Mesothelial cell of epicardium (in vitro differentiated cells): Measurements from ENCODE around the gene FBL. TPM values are rescaled to one million over a fixed set of nuclear protein-coding genes. Genes with fewer than 3 reads are reported as not detected.
A peak's percentile ranks its signal among the peaks of the same experiment; 100 is the strongest.
"Not testable (repeated sequence)": the region's sequence is repeated elsewhere in the genome, so short reads cannot be mapped to it uniquely, and the experiment has no call there.

ENCODE experiments used
- DNase-seq, 2 experiments: peaks; one replicate each; pipeline ENCODE4 v3.0.0; 2021; ENCODE audit warnings: low spot score in 2 of 2; ENCODE audit not compliant: unreplicated experiment in 2 of 2
- H3K27ac Mint-ChIP-seq: 2 replicates; pipeline ENCODE4 v1.8.0; 2021; ENCODE audit warnings: mixed read lengths
- H3K27me3 Mint-ChIP-seq: 2 replicates; pipeline ENCODE4 v1.8.0; 2021; ENCODE audit warnings: low read depth, mixed read lengths
- H3K36me3 Mint-ChIP-seq: 2 replicates; pipeline ENCODE4 v1.8.0; 2021; ENCODE audit warnings: mixed read lengths
- H3K4me1 Mint-ChIP-seq: 2 replicates; pipeline ENCODE4 v1.8.0; 2021; ENCODE audit warnings: mixed read lengths
- H3K4me3 Mint-ChIP-seq: 2 replicates; pipeline ENCODE4 v1.8.0; 2021; ENCODE audit warnings: mild to moderate bottlenecking, moderate library complexity, mixed read lengths
- H3K9me3 Mint-ChIP-seq: 2 replicates; pipeline ENCODE4 v1.8.0; 2021; ENCODE audit warnings: mixed read lengths
- CTCF ChIP-seq: fragments of 200-600 bp; sonication (generic); IDR thresholded peaks from one replicate; pipeline ENCODE4 v1.5.0; 2021; ENCODE audit warnings: antibody characterized with exemption; ENCODE audit not compliant: unreplicated experiment
- total RNA-seq: library from RNA; stranded (reverse); gene quantifications from 3 replicates; pipeline ENCODE4 v1.2.1, GENCODE V29; 2021

FBL gene
- 273 to 278 TPM (median 274 TPM) in 3 replicates for total RNA-seq

GRCh38 chr19:39845933-39846677 is at the start of gene FBL:
Gene FBL, minus strand, starts transcription at chr19:39846379. Its CDS starts 79 bp downstream, at chr19:39846300.
- Mint-ChIP-seq H3K9me3 (no peaks in the 10 kb centered on the region), H3K27me3 (no peaks in the 10 kb centered on the region), H3K4me3 (peak within 1 kb of the TSS; percentile 90), H3K4me1 (peaks cover 51% of the 10 kb centered on the region), H3K36me3 (no peaks in the 10 kb centered on the region), H3K27ac (peak within 1 kb of the TSS; percentile 95)
- peak; percentile 98 to 99 for DNase-seq
- no peak for TF ChIP-seq CTCF

- not testable (repeated sequence) for H3K4me1 Mint-ChIP-seq, H3K9me3 Mint-ChIP-seq, H3K27ac Mint-ChIP-seq, H3K36me3 Mint-ChIP-seq, DNase-seq, H3K4me3 Mint-ChIP-seq, H3K27me3 Mint-ChIP-seq
Observed at GRCh38 chr19:39895096-39895495, 48.9 kb upstream of the FBL start.

DNA sequence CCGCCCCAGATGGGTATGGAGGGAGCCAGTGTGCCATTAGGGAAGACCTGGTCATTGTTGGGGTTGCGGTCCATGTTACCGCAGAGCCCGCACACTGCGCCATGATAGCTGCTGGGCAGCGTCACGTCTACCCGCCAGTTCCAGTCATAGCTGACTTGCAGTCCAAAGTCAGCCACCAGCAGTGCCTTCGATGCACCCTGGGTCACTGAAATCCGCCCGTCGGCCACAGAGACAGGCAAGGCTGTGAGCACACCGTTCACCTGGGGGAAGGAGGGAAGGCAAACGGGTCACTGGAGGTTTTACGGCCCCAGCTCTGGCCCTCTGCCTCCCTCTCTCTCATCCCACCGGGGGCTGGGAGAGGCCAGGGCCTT is 48.0 kb upstream of the FBL start:
- H3K27ac Mint-ChIP-seq, DNase-seq, H3K36me3 Mint-ChIP-seq, H3K4me3 Mint-ChIP-seq, H3K9me3 Mint-ChIP-seq, H3K4me1 Mint-ChIP-seq, H3K27me3 Mint-ChIP-seq: not testable (repeated sequence)

DNA sequence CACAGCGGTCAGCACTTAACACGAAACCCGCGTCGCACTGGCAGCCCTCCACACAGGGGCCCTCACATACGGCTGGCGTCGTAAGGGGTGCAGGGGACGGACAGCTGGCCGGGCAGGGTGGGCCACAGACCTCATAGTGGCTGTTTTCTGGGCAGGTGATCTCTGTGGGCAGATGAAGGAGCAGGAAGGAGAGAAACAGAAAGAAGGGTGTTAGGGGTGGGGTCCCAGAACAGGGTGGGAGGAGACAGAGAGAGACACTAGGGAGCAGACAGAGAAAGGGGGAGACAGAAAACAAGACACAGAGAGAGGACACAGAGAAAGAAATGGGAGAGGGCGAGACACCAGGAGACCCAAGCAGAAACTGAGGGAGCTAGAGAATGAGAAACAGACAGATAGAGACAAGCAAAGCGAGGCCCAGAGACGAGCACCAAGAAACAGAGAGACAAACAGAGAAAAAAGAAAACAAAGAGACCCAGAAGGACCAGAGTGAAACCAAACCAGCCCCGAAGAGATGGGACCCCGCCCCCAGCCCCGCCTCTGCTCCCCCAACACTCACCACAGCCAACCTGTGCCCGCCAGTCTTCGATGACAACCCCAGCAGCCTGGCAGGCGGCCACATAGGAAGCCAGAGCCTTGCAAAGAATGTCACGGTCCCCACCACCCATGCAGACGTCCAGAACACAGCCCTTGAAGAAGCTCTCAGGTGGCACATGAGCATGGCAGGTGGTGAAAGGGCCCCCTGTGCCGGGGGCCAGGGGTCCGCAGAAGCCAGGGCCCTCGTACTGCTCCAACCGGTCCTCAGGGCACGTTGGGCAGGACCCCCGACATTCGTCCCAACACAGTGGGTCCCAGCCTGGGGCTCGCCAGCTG is 47.4 kb upstream of the FBL start:
- not testable (repeated sequence) for H3K9me3 Mint-ChIP-seq, H3K4me3 Mint-ChIP-seq, H3K27ac Mint-ChIP-seq, H3K36me3 Mint-ChIP-seq, H3K27me3 Mint-ChIP-seq, H3K4me1 Mint-ChIP-seq, DNase-seq

DNA sequence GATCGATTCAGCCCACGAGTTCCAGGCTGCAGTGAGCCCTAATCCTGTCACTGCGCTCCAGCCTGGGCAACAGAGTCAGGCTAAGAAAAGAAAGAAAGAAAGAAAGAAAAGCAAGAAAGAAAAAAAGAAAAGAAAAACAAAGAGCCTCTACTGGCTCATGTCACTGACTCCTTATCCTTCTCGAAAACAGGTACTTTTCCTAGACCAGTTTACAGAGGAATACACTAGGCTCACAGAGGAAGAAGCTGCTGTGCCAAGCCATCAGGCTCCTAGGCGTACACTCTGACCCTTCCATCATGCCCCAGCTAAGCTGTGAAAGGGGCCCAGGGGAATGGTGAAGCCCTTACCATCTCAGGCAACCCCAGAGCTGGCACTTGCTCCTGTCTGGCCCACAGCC is 46.3 kb upstream of the FBL start:
- H3K9me3 Mint-ChIP-seq, H3K27ac Mint-ChIP-seq: not testable (repeated sequence)

DNA sequence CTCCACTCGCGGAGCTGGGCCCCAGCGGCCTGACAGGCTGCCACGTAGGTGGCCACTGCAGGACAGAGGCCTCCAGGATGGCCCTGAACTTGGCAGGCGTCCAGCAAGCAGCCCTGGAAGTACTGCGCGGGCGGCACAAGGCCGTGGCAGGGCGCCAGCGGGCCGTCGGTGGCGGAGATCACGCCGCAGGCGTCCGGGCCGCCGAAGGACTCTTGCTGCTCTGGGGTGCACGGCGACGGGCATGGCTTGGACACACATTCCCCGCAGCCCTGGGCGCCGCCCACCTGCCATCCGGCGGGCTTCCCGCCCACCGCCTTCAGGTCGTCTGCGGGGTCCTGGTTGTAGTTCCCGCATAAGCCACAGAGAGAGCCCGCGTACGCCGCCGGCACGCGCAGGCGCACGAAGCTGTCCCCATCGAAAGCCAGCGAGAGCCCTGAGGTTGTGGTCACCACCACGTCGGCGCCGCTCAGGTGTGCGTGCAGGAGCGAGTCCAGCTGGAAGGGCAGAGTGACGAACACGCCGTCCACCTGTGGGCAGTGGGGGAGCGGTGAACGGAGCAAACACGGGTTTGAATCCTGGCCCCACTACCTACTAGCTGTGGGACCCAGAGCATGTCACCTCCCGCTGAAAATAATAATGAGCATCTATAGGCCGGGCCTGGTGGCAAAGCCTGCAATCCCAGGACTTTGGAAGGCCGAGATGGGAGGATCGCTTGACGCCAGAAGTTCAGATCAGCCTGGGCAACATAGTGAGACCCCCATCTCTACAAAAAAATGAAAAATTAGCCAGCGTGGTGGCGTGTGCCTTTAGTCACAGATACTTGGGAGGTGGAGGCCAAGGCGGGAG is 45.7 kb upstream of the FBL start:
- H3K27me3 Mint-ChIP-seq, H3K9me3 Mint-ChIP-seq, DNase-seq, H3K27ac Mint-ChIP-seq, H3K4me1 Mint-ChIP-seq, H3K36me3 Mint-ChIP-seq, H3K4me3 Mint-ChIP-seq: not testable (repeated sequence)

More for the DNA sequence above, 46.3 kb upstream of the FBL start:
- not testable (repeated sequence) for H3K4me3 Mint-ChIP-seq, H3K27me3 Mint-ChIP-seq, DNase-seq, H3K36me3 Mint-ChIP-seq, H3K4me1 Mint-ChIP-seq

GRCh38 chr19:39890755-39891551 is 44.8 kb upstream of the FBL start:
- no peaks in the 10 kb centered on the region for H3K27me3 Mint-ChIP-seq
- H3K4me1 Mint-ChIP-seq = no peaks in the 10 kb centered on the region
- peak overlapping the region; percentile 59 for H3K27ac Mint-ChIP-seq
- no peak for TF ChIP-seq CTCF
- no peak overlapping the region for H3K4me3 Mint-ChIP-seq
- no peak for DNase-seq
- H3K36me3 Mint-ChIP-seq = peaks cover 2% of the 10 kb centered on the region
- H3K9me3 Mint-ChIP-seq = no peaks in the 10 kb centered on the region

DNA sequence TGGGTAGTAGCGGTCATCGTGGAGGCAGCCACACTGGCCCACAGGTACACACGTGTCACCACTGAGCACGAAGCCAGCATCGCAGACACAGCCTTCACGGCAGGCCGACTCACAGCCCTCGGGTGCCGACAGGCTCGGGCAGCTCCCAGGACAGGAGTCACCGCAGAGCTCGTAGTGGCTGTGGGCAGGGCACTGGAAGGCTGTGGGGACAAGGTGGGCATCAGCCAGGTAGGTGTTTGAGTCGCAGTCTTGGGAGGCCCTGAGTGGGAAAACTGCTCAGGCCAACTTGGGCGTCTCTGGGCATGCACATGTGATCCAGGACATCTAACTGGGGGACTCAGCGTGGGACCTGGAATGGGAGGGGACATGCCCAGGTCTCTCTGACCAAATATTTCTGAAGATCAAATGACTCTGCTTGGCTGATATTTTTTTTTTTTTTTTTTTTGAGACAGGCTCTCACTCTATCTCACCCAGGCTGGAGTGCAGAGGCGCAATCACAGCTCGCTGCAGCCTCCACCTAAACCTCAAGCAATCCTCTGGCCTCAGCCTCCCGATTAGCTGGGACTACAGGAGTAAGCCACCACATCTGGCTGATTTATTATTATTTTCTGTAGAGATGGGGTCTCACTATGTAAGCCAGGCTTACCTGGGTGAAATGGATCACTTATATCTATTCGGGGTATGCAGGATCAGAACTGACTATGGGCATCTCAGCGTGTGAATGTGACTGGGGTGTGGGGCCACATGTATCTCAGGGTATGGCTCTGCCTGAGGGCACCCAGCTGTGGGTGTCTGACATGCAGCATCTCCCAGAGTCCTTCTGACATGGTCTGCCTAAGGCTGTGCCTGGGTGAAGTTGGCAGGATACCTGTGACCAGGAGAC is 43.9 kb upstream of the FBL start:
- H3K36me3 Mint-ChIP-seq, H3K4me3 Mint-ChIP-seq, H3K27me3 Mint-ChIP-seq, H3K9me3 Mint-ChIP-seq, H3K4me1 Mint-ChIP-seq, DNase-seq: not testable (repeated sequence)
- H3K27ac Mint-ChIP-seq = peak overlapping the region; percentile 59

GRCh38 chr19:39887456-39887951 is 41.3 kb upstream of the FBL start:
- not testable (repeated sequence) for H3K9me3 Mint-ChIP-seq, DNase-seq, H3K4me3 Mint-ChIP-seq, H3K4me1 Mint-ChIP-seq, H3K36me3 Mint-ChIP-seq, H3K27ac Mint-ChIP-seq, H3K27me3 Mint-ChIP-seq
